Suprapubic skin (tissue), 4 donors: Measurements from ENCODE around the gene ERAS. TPM values are rescaled to one million over a fixed set of nuclear protein-coding genes. Genes with fewer than 3 reads are reported as not detected.
A peak's percentile ranks its signal among the peaks of the same experiment; 100 is the strongest.

Experiments
- DNase-seq, 2 donors: peaks; one replicate each; pipeline ENCODE4 v3.0.0-alpha.2; 2019; ENCODE audit warnings: low spot score in 2 of 2
- H3K27ac ChIP-seq: fragments of 200-600 bp; sonication (generic); one replicate; pipeline ENCODE4 v1.5.1; 2019
- H3K27me3 ChIP-seq: fragments of 200-600 bp; sonication (generic); one replicate; pipeline ENCODE4 v1.5.1; 2019
- H3K36me3 ChIP-seq: fragments of 200-600 bp; sonication (generic); one replicate; pipeline ENCODE4 v1.5.1; 2019
- H3K4me1 ChIP-seq: fragments of 200-600 bp; sonication (generic); one replicate; pipeline ENCODE4 v1.5.1; 2019
- H3K4me3 ChIP-seq: fragments of 200-600 bp; sonication (generic); one replicate; pipeline ENCODE4 v1.5.1; 2019; ENCODE audit warnings: mild to moderate bottlenecking
- H3K9me3 ChIP-seq: fragments of 200-600 bp; sonication (generic); one replicate; pipeline ENCODE4 v1.5.1; 2019
- EP300 ChIP-seq: sonication (generic); formaldehyde crosslinking; IDR thresholded peaks from one replicate; pipeline ENCODE4 v1.6.1; 2017; ENCODE audit warnings: antibody characterized with exemption
- POLR2A ChIP-seq, 2 donors: fragments of 450-650 bp; IDR thresholded peaks; one replicate each; pipeline ENCODE4 v1.6.1; 2017; ENCODE audit warnings: antibody characterized with exemption in 2 of 2, mild to moderate bottlenecking in 2 of 2, moderate library complexity in 2 of 2
- POLR2AphosphoS5 ChIP-seq, 3 donors: sonication (generic); formaldehyde crosslinking; IDR thresholded peaks; one replicate each; pipeline ENCODE4 v1.6.1; 2017; ENCODE audit warnings: antibody characterized with exemption in 3 of 3
- WGBS: methylation state at CpG from one replicate; pipeline ENCODE4 v1.1.5; 2018; 5-methylcytosine and 5-hydroxymethylcytosine counted together
- total RNA-seq, 4 donors: library from RNA; depleted of rRNA; stranded (reverse); fragments of >200 nt; gene quantifications; one replicate each; pipeline ENCODE4 v1.1.0, GENCODE V29; 2016
- TF ChIP-seq, protein P1 (sequence below), 2 donors: fragments of 200-600 bp in 1 of 2; fragments of 450-650 bp in 1 of 2; sonication (generic) in 1 of 2; IDR thresholded peaks; one replicate each; pipeline ENCODE4 v1.5.1; 2016 to 2019; ENCODE audit warnings: antibody characterized with exemption in 2 of 2, mild to moderate bottlenecking in 1 of 2, moderate library complexity in 1 of 2

The ERAS gene
- total RNA-seq, 4 donors from 2014 or later, result not detected

DNA sequence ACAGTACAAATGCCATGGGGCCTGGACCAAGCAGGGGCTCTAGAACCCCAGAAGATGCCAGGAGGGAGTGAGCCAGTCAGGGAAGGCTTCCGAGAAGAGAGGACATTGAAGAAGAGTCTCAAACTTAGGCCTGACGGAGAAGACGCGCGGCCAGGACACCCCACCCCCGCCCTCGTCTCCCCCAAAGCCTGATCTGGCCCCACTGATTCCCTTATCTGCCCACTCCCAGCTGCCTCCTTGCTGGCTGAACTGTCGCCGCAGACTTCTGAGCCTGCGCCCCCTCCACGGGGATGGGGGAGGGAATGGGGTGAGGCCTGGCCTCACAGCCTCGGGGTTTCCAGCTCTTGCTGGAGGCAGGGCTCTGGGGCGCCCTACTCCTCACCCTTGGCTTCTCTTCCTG lies 43.5 kb upstream of the ERAS start:
- H3K4me1 ChIP-seq, result no peaks in the 10 kb centered on the region
- WGBS, result 87% methylated on average over 11 of the region's 13 CpGs
- no peak overlapping the region for H3K27ac ChIP-seq
- H3K27me3 ChIP-seq, result no peaks in the 10 kb centered on the region
- TF ChIP-seq EP300, result no peak
- TF ChIP-seq, protein P1, sequence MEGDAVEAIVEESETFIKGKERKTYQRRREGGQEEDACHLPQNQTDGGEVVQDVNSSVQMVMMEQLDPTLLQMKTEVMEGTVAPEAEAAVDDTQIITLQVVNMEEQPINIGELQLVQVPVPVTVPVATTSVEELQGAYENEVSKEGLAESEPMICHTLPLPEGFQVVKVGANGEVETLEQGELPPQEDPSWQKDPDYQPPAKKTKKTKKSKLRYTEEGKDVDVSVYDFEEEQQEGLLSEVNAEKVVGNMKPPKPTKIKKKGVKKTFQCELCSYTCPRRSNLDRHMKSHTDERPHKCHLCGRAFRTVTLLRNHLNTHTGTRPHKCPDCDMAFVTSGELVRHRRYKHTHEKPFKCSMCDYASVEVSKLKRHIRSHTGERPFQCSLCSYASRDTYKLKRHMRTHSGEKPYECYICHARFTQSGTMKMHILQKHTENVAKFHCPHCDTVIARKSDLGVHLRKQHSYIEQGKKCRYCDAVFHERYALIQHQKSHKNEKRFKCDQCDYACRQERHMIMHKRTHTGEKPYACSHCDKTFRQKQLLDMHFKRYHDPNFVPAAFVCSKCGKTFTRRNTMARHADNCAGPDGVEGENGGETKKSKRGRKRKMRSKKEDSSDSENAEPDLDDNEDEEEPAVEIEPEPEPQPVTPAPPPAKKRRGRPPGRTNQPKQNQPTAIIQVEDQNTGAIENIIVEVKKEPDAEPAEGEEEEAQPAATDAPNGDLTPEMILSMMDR (IDR thresholded peaks at IDR 0.05), result no peak
- TF ChIP-seq POLR2AphosphoS5 (IDR thresholded peaks at IDR 0.05), result no peak
- TF ChIP-seq POLR2A (IDR thresholded peaks at IDR 0.05), result no peak
- DNase-seq, result no peak
- no peaks in the 10 kb centered on the region for H3K36me3 ChIP-seq
- no peak overlapping the region for H3K4me3 ChIP-seq
- H3K9me3 ChIP-seq, result no peaks in the 10 kb centered on the region

DNA sequence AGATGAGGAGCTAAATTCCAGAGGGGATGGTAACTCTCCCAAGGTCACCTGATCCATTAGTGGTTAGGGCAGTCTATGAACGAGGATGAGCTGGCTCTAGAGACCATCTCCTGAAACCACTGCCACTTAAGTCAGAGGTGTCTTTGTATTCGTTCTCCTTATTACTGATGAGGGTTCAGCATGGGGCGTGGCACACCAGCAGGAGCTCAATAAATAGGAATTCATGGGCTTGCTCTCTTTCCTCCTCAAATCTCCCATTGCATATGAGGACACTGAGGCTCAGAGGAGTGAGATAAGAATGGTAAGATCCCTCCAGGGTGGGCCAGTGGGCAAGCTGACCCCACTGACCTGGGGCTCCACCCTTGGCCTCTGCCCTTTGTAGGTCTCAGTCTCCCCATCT lies 41.6 kb upstream of the ERAS start:
- no peaks in the 10 kb centered on the region for H3K9me3 ChIP-seq
- no peaks in the 10 kb centered on the region for H3K27me3 ChIP-seq
- DNase-seq, result peak in 1 of 2 donors; percentile 29
- no peak overlapping the region for H3K27ac ChIP-seq
- H3K4me3 ChIP-seq, result no peak overlapping the region
- H3K4me1 ChIP-seq, result no peaks in the 10 kb centered on the region
- WGBS, result 50% methylated on average over 3 of the region's 3 CpGs
- H3K36me3 ChIP-seq, result no peaks in the 10 kb centered on the region
- TF ChIP-seq POLR2AphosphoS5 (IDR thresholded peaks at IDR 0.05), result no peak
- no peak for TF ChIP-seq EP300
- no peak for TF ChIP-seq POLR2A (IDR thresholded peaks at IDR 0.05)
- TF ChIP-seq, protein P1 (IDR thresholded peaks at IDR 0.05), result no peak

DNA sequence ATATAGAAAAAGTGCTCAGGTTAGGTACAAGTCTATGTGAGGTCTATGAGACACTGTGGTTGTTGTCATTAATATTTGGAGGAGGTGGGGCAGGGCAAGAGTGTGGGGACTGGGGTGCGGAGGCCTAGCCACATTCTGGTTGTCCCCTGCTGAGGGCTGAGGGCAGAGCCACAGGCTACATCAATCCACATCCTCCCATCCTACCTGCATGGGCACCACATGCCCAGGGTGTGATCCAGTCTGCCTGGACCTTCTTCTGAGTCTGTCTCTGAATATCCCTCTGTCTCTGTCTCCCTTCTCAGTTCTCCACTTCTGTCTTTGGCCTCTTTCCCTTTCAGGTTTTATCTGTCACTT lies 41.1 kb upstream of the ERAS start:
- WGBS, result 89% methylated on average over 1 of the region's 1 CpG
- no peaks in the 10 kb centered on the region for H3K27me3 ChIP-seq
- no peak for TF ChIP-seq EP300
- H3K4me1 ChIP-seq, result no peaks in the 10 kb centered on the region
- no peaks in the 10 kb centered on the region for H3K9me3 ChIP-seq
- H3K4me3 ChIP-seq, result no peak overlapping the region
- DNase-seq, result peak in 1 of 2 donors; percentile 10
- no peaks in the 10 kb centered on the region for H3K36me3 ChIP-seq
- H3K27ac ChIP-seq, result no peak overlapping the region

DNA sequence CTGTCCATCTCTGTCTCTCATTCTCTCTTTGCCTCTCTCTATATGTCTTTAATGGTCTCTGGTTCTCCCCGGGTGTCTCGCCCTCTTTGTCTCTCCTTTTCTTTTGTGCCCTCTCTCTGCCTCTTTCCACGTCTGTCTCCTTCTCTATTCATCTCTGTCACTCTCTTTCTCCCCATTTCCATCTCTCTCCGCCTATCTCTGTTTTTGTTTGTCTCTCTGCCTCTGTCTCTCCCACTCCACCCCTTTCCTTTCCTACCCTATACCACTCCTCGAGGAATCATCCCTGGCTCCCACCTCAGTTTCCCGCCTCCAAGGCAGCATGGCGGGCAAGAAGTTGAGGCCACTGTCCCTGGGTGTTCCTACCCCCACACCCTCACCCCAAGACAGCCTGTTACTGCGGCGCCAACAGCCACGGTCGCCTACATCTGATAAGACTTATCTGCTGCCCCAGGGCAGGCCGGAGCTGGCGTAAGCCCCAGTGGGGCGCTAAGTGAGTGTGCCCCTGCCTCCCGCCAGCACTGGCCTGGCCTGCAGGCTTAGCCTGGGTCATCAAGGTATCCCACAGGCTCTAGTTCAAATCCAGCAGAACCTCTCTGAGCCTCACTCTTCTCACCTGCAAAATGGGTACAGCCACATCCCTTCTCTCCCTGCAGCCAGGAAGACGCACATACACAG lies 40.6 kb upstream of the ERAS start:
- WGBS, result 81% methylated on average over 8 of the region's 16 CpGs
- no peaks in the 10 kb centered on the region for H3K4me1 ChIP-seq

DNA sequence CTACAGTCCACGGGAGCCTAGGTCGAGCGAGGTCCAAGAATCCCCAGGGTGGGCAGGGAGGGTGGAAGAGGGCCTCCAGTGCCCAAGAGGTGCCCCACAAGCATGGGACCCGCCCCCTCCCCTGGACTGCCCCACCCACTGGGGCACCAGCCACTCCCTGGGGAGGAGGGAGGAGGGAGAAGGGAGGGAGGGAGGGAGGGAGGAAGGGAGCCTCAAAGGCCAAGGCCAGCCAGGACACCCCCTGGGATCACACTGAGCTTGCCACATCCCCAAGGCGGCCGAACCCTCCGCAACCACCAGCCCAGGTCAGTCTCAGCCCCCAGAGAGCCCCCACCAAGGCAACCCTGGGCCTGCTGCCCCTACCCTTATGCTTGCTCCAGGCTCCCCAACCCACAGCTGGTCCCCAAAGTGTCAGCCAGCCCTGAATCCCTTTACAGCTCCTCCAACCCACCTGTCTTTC lies 39.9 kb upstream of the ERAS start, which contains the start of gene GATA1:
GATA1 (plus strand) TSS at position 250 of the 460 bp plus-strand sequence. CDS start 4,520 bp downstream, outside the sequence.
- no peak for DNase-seq
- 96% methylated on average over 5 of the region's 7 CpGs for WGBS

More for the DNA sequence above, 40.6 kb upstream of the ERAS start:
- no peak for TF ChIP-seq POLR2AphosphoS5 (IDR thresholded peaks at IDR 0.05)
- TF ChIP-seq, protein P1 (IDR thresholded peaks at IDR 0.05), result no peak
- no peak for TF ChIP-seq EP300
- no peak for TF ChIP-seq POLR2A (IDR thresholded peaks at IDR 0.05)
- H3K27me3 ChIP-seq, result no peaks in the 10 kb centered on the region
- H3K9me3 ChIP-seq, result no peaks in the 10 kb centered on the region
- H3K4me3 ChIP-seq, result no peak overlapping the region
- H3K27ac ChIP-seq, result no peak overlapping the region
- H3K36me3 ChIP-seq, result no peaks in the 10 kb centered on the region
- DNase-seq, result peak in 1 of 2 donors; percentile 16

More for the DNA sequence above, 39.9 kb upstream of the ERAS start, which contains the start of gene GATA1:
- H3K36me3 ChIP-seq, result no peaks in the 10 kb centered on the region
- no peaks in the 10 kb centered on the region for H3K9me3 ChIP-seq
- no peak within 1 kb of the TSS for H3K4me3 ChIP-seq
- H3K4me1 ChIP-seq, result no peaks in the 10 kb centered on the region
- no peaks in the 10 kb centered on the region for H3K27me3 ChIP-seq
- TF ChIP-seq, protein P1 (IDR thresholded peaks at IDR 0.05), result no peak
- TF ChIP-seq POLR2A (IDR thresholded peaks at IDR 0.05), result no peak
- no peak for TF ChIP-seq POLR2AphosphoS5 (IDR thresholded peaks at IDR 0.05)
- no peak for TF ChIP-seq EP300
- no peak within 1 kb of the TSS for H3K27ac ChIP-seq
